PFSK-1 (cell line): Measurements from ENCODE around the gene FKBP1A.

Experiments
- FOXP2 ChIP-seq: optimal IDR thresholded peaks from 2 replicates; pipeline ENCODE3; 2011; ENCODE audit warnings: borderline replicate concordance, control low read depth, inconsistent platforms; ENCODE audit not compliant: insufficient read depth; ENCODE audit errors: extremely low read length, extremely low read depth
- POLR2AphosphoS5 ChIP-seq: IDR thresholded peaks from 2 replicates; pipeline ENCODE4 v1.6.1; 2012; ENCODE audit warnings: low read depth, mild to moderate bottlenecking, control low read depth, low read length, moderate library complexity
- REST ChIP-seq, 2 experiments: IDR thresholded peaks; 2 replicates each; pipeline versions ENCODE4 v1.6.1 to v1.8.0; 2011 to 2012; ENCODE audit warnings: low read depth in 2 of 2, low read length in 2 of 2, control low read depth in 1 of 2, inconsistent platforms in 1 of 2, mild to moderate bottlenecking in 1 of 2, moderate library complexity in 1 of 2; ENCODE audit not compliant: insufficient read depth in 1 of 2
- SIN3A ChIP-seq: IDR thresholded peaks from 2 replicates; pipeline ENCODE4 v1.6.1; 2012; ENCODE audit warnings: mild to moderate bottlenecking, low read length, moderate library complexity, borderline replicate concordance; ENCODE audit not compliant: insufficient read depth
- TAF1 ChIP-seq: IDR thresholded peaks from 2 replicates; pipeline ENCODE4 v1.6.1; 2012; ENCODE audit warnings: low read length, control low read depth, borderline replicate concordance; ENCODE audit not compliant: insufficient read depth

The FKBP1A gene

GRCh38 chr20:1374246-1374645, 18.6 kb downstream of the FKBP1A start:
- TF ChIP-seq FOXP2 (no peak), SIN3A (no peak), TAF1 (no peak), REST (IDR thresholded peaks at IDR 0.05; ENCODE audit: insufficient read depth in 1 of 2, low read depth in 2 of 2, low read length in 2 of 2) (no peak), POLR2AphosphoS5 (no peak)

- no peak for TF ChIP-seq TAF1
- TF ChIP-seq POLR2AphosphoS5: no peak
- TF ChIP-seq FOXP2: no peak
- TF ChIP-seq REST (IDR thresholded peaks at IDR 0.05; ENCODE audit: insufficient read depth in 1 of 2, low read depth in 2 of 2, low read length in 2 of 2): no peak
- no peak for TF ChIP-seq SIN3A
These were observed 19.2 kb downstream of the FKBP1A start for GRCh38 chr20:1373614-1374013.

DNA sequence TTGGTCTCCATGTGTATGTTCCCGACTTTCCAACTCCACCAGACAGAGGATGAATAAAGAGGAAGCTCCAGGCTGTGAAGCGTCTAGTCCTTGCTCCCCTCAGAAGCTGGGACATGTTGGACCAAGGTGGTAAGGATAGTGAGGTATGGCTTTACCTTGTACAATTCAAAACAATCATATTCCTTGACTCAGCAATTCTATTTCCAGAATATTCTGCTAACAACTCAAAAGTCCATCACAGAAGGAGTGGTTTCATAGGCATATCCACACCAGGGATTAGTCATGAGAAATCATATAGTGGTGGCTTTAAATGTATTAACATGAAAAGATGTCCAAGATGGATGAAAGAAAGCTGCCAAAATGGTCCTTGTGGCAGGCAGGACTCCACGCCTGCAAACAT, 19.8 kb downstream of the FKBP1A start:
- TF ChIP-seq FOXP2 (no peak), SIN3A (no peak), TAF1 (no peak), REST (IDR thresholded peaks at IDR 0.05; ENCODE audit: insufficient read depth in 1 of 2, low read depth in 2 of 2, low read length in 2 of 2) (no peak), POLR2AphosphoS5 (no peak)

DNA sequence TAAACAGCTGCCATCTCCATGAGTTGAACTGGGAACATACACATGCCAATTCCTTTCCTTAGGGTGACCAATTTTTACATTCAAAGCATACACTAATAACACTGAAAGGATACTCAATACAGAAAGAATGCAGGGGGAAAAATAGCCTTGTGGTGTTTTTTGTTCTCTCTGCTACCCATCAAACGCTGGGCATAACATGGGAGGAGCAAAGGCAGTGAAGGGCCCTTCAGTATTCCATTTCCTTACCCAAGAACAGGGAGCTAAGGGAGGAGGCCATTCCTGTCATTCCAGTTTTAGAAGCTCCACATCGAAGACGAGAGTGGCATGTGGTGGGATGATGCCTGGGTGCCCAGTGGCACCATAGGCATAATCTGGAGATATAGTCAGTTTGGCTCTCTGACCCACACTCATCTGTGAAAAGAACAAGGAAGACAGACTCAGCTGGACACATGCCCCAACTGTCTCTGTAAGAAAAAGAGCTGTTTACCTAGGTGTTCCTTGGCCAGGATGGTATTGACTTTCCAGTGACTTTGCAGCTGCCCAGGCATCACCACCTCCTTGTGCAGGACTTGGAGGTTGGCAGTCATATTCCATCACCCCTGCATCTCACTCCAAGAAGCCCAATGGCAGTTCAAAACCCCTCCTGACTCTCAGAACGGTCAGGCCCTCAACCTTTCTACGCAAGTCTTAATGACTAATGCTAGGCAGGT, 20.9 kb downstream of the FKBP1A start:
- TF ChIP-seq TAF1 (no peak), REST (IDR thresholded peaks at IDR 0.05; ENCODE audit: insufficient read depth in 1 of 2, low read depth in 2 of 2, low read length in 2 of 2) (no peak), SIN3A (no peak), FOXP2 (no peak), POLR2AphosphoS5 (no peak)

- no peak for TF ChIP-seq TAF1
- TF ChIP-seq REST (IDR thresholded peaks at IDR 0.05; ENCODE audit: insufficient read depth in 1 of 2, low read depth in 2 of 2, low read length in 2 of 2): no peak
- TF ChIP-seq POLR2AphosphoS5: no peak
- TF ChIP-seq SIN3A: no peak
- no peak for TF ChIP-seq FOXP2
These were observed 21.6 kb downstream of the FKBP1A start for GRCh38 chr20:1371202-1371782.
